Pancreas (tissue), 10 donors: Measurements from ENCODE around the gene ERN1. TPM values are rescaled to one million over a fixed set of nuclear protein-coding genes. Genes with fewer than 3 reads are reported as not detected.
A peak's percentile ranks its signal among the peaks of the same experiment; 100 is the strongest.

Source experiments
- ATAC-seq, 4 donors: fragments of 200-7000 bp; cut with Tn5 transposase; one replicate each; pipeline versions ENCODE4 v1.8.0 to v1.9.1; 2020; ENCODE audit warnings: mild to moderate bottlenecking in 4 of 4, moderate library complexity in 4 of 4
- DNase-seq, 6 donors: peaks; one replicate each; pipeline ENCODE4 v3.0.0-alpha.2; 2020
- FAIRE-seq: peaks from 2 replicates; lab custom pipeline; 2012; peaks lifted over from hg19 to GRCh38; lab: Jason Lieb, UNC
- H3K27ac ChIP-seq, 4 donors: fragments of 200-600 bp; sonication (generic); 1 replicate in 3 of 4; 2 replicates in 1 of 4; pipeline versions ENCODE4 v1.5.0 to v1.8.0; 2020
- H3K27me3 ChIP-seq, 4 donors: fragments of 200-600 bp; one replicate each; pipeline ENCODE4 v1.8.0; 2021
- H3K36me3 ChIP-seq, 3 donors: fragments of 200-600 bp; sonication (generic) in 1 of 3; one replicate each; pipeline versions ENCODE4 v1.5.0 to v1.8.0; 2020 to 2021
- H3K4me1 ChIP-seq, 3 donors: fragments of 200-600 bp; one replicate each; pipeline ENCODE4 v1.8.0; 2021
- H3K4me3 ChIP-seq, 4 donors: fragments of 200-600 bp; sonication (generic) in 2 of 4; one replicate each; pipeline versions ENCODE4 v1.5.0 to v1.8.0; 2020 to 2021
- H3K9me3 ChIP-seq, 4 donors: fragments of 200-600 bp; one replicate each; pipeline ENCODE4 v1.8.0; 2021
- WGBS, 2 donors: extraction: QIAGEN DNeasy Blood & Tissue Kit; methylation state at CpG; one replicate each; pipeline ENCODE4 v1.1.7; 2013; 5-methylcytosine and 5-hydroxymethylcytosine counted together
- intact Hi-C, 3 donors: fragments of 100-400 bp; cut with DNase I; formaldehyde crosslinking; loops; one replicate each; pipeline versions ENCODE4 v1.11.1 to v1.14.2; 2022
- polyA plus RNA-seq, 2 donors: library from polyadenylated mRNA; stranded (reverse); fragments of 200-250 nt; gene quantifications; one replicate each; pipeline ENCODE4 v1.2.3, GENCODE V29; 2013
- total RNA-seq, 6 donors: library from RNA; stranded (reverse); fragmentation: NEBNext Ultra II Directional in 4 of 6; extraction: Animal tissue kit (Norgen Biotek cat#: 25700) in 4 of 6; gene quantifications; one replicate each; pipeline versions ENCODE4 v1.2.1 to v1.2.4, GENCODE V29; 2021 to 2023
- TF ChIP-seq, protein P1 (sequence below), 4 donors: fragments of 200-600 bp; sonication (generic) in 3 of 4; IDR thresholded peaks; one replicate each; pipeline versions ENCODE4 v1.5.0 to v1.8.0; 2021; ENCODE audit warnings: antibody characterized with exemption in 4 of 4
- donor health status: healthy with polysubstance abuse.
- donor health status: DM: no; HTN: no; CAD: no; lungs with moderate emphysema.
- donor health status: DM: no; HTN: no; CAD: no.
- donor health status: control.
- donor health status: control.
- donor health status: Bipolar disorder and iron deficiency.
- donor health status: DM: yes; HTN: yes; CAD: no.
- donor health status: DM: no; HTN: no; CAD: no.
- donor health status: DM: no; HTN: no; CAD: no.
- donor health status: DM: yes; HTN: yes; CAD: no.

Gene ERN1
- total and polyA plus RNA-seq, 8 donors = 10.4 to 151 (median 39.1) TPM

DNA sequence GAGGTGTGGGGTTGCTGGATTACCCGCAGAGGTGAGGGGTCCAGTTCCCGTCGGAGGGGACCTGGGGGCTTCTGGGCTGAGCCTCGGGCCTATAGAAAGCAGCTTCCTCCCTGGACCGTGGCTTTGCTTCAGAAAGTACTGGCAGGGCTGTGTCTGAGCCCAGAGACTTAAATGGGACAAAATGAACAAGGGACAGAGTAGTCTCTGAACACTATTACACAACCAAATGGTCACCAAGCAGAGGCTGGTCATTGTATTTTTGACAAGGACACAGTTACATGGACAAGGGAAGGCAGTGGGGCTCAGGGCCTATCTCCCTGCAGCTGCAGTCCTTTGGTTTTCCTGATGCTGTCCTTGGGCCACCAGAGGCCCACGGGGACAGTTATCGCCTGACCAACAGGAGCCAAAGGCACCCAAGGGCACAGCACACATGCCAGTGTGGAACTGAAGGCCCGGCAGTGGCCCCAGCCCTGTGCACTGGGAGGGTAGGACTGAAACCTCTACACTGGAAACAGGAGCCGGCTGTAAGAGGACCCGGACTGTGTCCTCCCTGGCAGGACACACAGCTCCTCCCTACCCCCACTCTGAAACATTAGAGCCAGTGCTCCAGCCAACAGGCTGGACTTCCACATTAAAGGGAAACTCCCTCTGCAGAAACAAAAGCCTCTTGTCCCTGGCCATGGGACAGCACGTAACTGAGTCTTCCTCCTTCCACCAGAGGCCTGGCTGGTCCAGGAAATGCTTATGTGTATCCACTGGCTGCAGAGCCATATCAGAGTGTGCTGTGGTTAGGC lies 26.0 kb upstream of the ERN1 start:
- WGBS, 2 donors = 25 to 33% methylated on average over 11 of the region's 11 CpGs
- Histone ChIP-seq H3K9me3 (no peaks in the 10 kb centered on the region), H3K27ac (peak overlapping the region; percentile 43 to 90 (median 70)), H3K27me3 (no peaks in the 10 kb centered on the region), H3K4me3 (no peak overlapping the region), H3K36me3 (peaks cover 0 to 3% (median 0%) of the 10 kb centered on the region in 3 donors), H3K4me1 (peaks cover 36 to 64% (median 62%) of the 10 kb centered on the region in 3 donors)
- ATAC-seq (peak; percentile 64 to 83 (median 80)), FAIRE-seq (no peak), DNase-seq (peak; percentile 56 to 83 (median 70))
- TF ChIP-seq, protein P1, sequence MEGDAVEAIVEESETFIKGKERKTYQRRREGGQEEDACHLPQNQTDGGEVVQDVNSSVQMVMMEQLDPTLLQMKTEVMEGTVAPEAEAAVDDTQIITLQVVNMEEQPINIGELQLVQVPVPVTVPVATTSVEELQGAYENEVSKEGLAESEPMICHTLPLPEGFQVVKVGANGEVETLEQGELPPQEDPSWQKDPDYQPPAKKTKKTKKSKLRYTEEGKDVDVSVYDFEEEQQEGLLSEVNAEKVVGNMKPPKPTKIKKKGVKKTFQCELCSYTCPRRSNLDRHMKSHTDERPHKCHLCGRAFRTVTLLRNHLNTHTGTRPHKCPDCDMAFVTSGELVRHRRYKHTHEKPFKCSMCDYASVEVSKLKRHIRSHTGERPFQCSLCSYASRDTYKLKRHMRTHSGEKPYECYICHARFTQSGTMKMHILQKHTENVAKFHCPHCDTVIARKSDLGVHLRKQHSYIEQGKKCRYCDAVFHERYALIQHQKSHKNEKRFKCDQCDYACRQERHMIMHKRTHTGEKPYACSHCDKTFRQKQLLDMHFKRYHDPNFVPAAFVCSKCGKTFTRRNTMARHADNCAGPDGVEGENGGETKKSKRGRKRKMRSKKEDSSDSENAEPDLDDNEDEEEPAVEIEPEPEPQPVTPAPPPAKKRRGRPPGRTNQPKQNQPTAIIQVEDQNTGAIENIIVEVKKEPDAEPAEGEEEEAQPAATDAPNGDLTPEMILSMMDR (IDR thresholded peaks at IDR 0.05) = no peak
- intact Hi-C loops = loop anchor here in 2 of 3 donors (5.0 to 10.0 kb wide), 2 partner anchors 106 to 109 kb away; partner anchors contain the start of gene TEX2 (in 2 of the 2)

DNA sequence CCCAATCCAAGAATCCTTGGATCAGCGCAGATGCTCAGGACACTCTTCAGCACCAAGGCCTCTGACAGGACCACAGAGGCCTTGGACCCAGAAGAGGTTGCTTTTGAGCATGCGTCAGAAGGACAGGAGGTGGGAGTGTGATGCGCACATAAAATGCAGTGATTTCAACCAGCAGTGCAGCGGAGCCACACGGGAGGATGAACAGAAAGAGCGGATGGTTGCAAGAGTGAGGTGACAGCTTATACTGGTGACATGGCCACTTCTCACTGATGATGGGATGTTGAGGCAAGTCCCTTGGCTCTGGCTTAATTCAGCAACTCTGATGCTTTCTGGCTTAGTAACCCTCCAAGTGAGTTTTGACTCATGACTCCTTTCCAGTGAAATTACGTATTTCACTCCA lies 25.2 kb upstream of the ERN1 start:
- no peak for ATAC-seq
- Histone ChIP-seq H3K4me1 (peaks cover 43 to 71% (median 71%) of the 10 kb centered on the region in 3 donors), H3K27ac (peak overlapping the region in 3 of 4 donors; percentile 59 to 90 (median 82)), H3K36me3 (peaks cover 0 to 3% (median 0%) of the 10 kb centered on the region in 3 donors), H3K4me3 (no peak overlapping the region), H3K9me3 (no peaks in the 10 kb centered on the region), H3K27me3 (no peaks in the 10 kb centered on the region)
- TF ChIP-seq, protein P1 (IDR thresholded peaks at IDR 0.05) = no peak
- intact Hi-C loops = loop anchor here in 2 of 3 donors (5.0 to 10.0 kb wide), 2 partner anchors 107 to 110 kb away; partner anchors contain the start of gene TEX2 (in 2 of the 2)
- no peak for DNase-seq
- WGBS, 2 donors = 90 to 91% methylated on average over 7 of the region's 7 CpGs
- FAIRE-seq = no peak

DNA sequence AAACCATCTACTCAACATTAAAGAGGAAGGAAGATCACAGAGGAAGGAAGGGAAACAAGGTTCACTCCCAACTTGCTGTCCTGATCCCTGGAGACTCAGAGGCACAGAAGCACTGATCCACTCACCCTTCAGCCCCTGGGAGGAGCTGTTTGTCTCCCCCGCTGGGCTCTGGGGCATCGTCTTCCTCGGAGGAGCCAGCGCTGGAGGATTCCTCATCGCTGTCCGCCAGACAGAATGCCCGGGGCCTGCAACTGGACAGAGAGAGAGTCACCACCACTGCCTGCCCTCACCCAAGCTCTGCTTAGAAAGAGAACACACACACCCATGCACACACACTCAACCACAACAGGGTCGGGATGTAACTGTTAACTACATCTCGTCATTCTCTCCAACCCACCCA lies 24.8 kb upstream of the ERN1 start:
- TF ChIP-seq, protein P1 (IDR thresholded peaks at IDR 0.05) = no peak

DNA sequence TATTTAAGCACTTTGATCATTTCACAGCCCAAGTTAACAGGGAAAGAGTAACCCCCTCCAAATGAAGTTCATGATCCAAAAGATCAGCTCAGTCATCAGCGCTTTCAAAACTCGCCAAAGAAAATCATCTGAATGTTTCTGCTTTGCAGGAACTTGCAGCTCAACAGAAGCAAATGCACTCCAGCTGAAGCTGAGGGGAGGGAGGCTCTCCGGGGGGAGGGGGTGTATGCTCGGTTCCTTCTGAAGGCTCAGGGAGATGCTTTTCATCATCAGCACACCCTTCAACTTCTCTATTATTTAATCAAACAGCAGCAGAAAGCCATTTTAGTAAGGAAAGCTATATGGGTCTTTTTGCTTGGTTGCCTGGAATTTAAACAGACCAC lies 24.4 kb upstream of the ERN1 start:
- FAIRE-seq (no peak), DNase-seq (no peak), ATAC-seq (no peak)
- no peak overlapping the region for H3K27ac ChIP-seq
- WGBS, 2 donors = 57 to 60% methylated on average over 4 of the region's 4 CpGs
- no peaks in the 10 kb centered on the region for H3K27me3 ChIP-seq
- H3K4me1 ChIP-seq = peaks cover 46 to 79% (median 74%) of the 10 kb centered on the region in 3 donors
- intact Hi-C loops = loop anchor here in 1 of 3 donors (10.0 kb wide), 1 partner anchor 110 kb away; the partner anchor contains the start of gene TEX2
- no peaks in the 10 kb centered on the region for H3K9me3 ChIP-seq
- TF ChIP-seq, protein P1 (IDR thresholded peaks at IDR 0.05) = no peak
- H3K4me3 ChIP-seq = no peak overlapping the region
- peaks cover 0 to 3% (median 0%) of the 10 kb centered on the region in 3 donors for H3K36me3 ChIP-seq

More for the DNA sequence above, 24.8 kb upstream of the ERN1 start:
- DNase-seq (no peak), ATAC-seq (no peak), FAIRE-seq (no peak)
- Histone ChIP-seq H3K4me3 (no peak overlapping the region), H3K9me3 (no peaks in the 10 kb centered on the region), H3K27ac (peak overlapping the region in 1 of 4 donors; percentile 90), H3K4me1 (peaks cover 46 to 75% (median 74%) of the 10 kb centered on the region in 3 donors), H3K36me3 (peaks cover 0 to 3% (median 0%) of the 10 kb centered on the region in 3 donors), H3K27me3 (no peaks in the 10 kb centered on the region)
- WGBS, 2 donors = 87 to 88% methylated on average over 9 of the region's 9 CpGs
- intact Hi-C loops = loop anchor here in 2 of 3 donors (5.0 to 10.0 kb wide), 2 partner anchors 108 to 110 kb away; partner anchors contain the start of gene TEX2 (in 2 of the 2)
